Chondrocyte (in vitro differentiated cells): ENCODE measurements around the gene PBXIP1. TPM values are rescaled to one million over a fixed set of nuclear protein-coding genes. Genes with fewer than 3 reads are reported as not detected.
A peak's percentile ranks its signal among the peaks of the same experiment; 100 is the strongest.

Experiments
- DNase-seq: peaks from one replicate; pipeline ENCODE4 v3.0.0; 2021; ENCODE audit warnings: mixed read lengths, low spot score
- H3K27ac Mint-ChIP-seq: one replicate; pipeline ENCODE4 v1.8.0; 2021; ENCODE audit warnings: mild to moderate bottlenecking, moderate library complexity, mixed read lengths; ENCODE audit not compliant: unreplicated experiment
- H3K27me3 Mint-ChIP-seq: 2 replicates; pipeline ENCODE4 v1.8.0; 2021; ENCODE audit warnings: low read depth, mixed read lengths
- H3K36me3 Mint-ChIP-seq: 2 replicates; pipeline ENCODE4 v1.8.0; 2021; ENCODE audit warnings: low read depth, mixed read lengths
- H3K4me1 Mint-ChIP-seq: 2 replicates; pipeline ENCODE4 v1.8.0; 2021; ENCODE audit warnings: low read depth, mild to moderate bottlenecking, mixed read lengths
- H3K4me3 Mint-ChIP-seq: one replicate; pipeline ENCODE4 v1.8.0; 2021; ENCODE audit warnings: mild to moderate bottlenecking, moderate library complexity, mixed read lengths; ENCODE audit not compliant: unreplicated experiment
- H3K9me3 Mint-ChIP-seq: 2 replicates; pipeline ENCODE4 v1.8.0; 2021; ENCODE audit warnings: low read depth, mixed read lengths
- total RNA-seq: library from RNA; stranded (reverse); gene quantifications from 3 replicates; pipeline ENCODE4 v1.2.1, GENCODE V29; 2021
- TF ChIP-seq, protein P1 (sequence below): fragments of 200-600 bp; sonication (generic); IDR thresholded peaks from 2 replicates; pipeline ENCODE4 v1.5.0; 2021; ENCODE audit warnings: antibody characterized with exemption, mild to moderate bottlenecking, moderate library complexity

The PBXIP1 gene
- total RNA-seq, 1 donor from 2014 or later = 57.1 TPM

DNA sequence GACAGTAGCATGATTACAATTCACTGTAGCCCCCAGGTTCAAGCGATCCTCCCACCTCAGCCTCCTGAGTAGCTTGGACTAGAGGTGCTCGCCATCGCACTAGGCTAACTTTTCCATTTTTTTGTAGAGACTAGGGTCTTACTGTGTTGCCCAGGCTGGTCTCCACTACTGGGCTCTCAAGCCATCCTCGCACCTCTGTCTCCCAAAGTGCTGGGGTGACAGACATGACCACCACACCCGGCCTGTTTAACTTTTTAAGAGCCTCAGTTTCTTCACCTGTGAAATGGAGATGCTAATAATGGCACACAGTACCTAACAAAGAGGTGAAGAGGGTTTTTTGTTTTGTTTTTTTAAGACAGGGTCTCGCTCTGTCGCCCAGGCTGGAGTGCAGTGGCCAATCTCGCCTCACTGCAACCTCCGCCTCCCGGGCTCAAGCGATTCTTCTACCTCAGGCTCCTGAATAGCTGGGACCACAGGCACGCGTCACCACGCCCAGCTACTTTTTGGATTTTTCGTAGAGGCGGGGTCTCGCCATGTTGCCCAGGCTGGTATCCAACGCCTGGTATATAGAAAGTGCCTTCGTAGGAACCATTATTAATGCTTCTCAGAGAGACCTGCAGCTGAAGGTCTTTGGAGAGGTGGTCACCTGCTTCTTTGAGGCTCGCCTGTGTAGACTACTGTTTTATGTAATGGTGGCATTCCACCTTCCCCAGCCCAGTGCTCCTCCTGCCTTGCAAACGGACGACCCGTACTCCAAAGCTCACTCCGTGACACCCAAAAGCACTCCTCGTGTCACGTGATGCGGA lies 19.9 kb downstream of the PBXIP1 start:
- H3K4me1 Mint-ChIP-seq = peaks cover 34% of the 10 kb centered on the region
- DNase-seq = no peak
- H3K36me3 Mint-ChIP-seq = peaks cover 3% of the 10 kb centered on the region
- H3K27me3 Mint-ChIP-seq = no peaks in the 10 kb centered on the region
- TF ChIP-seq, protein P1, sequence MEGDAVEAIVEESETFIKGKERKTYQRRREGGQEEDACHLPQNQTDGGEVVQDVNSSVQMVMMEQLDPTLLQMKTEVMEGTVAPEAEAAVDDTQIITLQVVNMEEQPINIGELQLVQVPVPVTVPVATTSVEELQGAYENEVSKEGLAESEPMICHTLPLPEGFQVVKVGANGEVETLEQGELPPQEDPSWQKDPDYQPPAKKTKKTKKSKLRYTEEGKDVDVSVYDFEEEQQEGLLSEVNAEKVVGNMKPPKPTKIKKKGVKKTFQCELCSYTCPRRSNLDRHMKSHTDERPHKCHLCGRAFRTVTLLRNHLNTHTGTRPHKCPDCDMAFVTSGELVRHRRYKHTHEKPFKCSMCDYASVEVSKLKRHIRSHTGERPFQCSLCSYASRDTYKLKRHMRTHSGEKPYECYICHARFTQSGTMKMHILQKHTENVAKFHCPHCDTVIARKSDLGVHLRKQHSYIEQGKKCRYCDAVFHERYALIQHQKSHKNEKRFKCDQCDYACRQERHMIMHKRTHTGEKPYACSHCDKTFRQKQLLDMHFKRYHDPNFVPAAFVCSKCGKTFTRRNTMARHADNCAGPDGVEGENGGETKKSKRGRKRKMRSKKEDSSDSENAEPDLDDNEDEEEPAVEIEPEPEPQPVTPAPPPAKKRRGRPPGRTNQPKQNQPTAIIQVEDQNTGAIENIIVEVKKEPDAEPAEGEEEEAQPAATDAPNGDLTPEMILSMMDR = no peak
- H3K9me3 Mint-ChIP-seq = no peaks in the 10 kb centered on the region
- peak overlapping the region; percentile 98 for H3K27ac Mint-ChIP-seq
- H3K4me3 Mint-ChIP-seq = peak overlapping the region; percentile 93

DNA sequence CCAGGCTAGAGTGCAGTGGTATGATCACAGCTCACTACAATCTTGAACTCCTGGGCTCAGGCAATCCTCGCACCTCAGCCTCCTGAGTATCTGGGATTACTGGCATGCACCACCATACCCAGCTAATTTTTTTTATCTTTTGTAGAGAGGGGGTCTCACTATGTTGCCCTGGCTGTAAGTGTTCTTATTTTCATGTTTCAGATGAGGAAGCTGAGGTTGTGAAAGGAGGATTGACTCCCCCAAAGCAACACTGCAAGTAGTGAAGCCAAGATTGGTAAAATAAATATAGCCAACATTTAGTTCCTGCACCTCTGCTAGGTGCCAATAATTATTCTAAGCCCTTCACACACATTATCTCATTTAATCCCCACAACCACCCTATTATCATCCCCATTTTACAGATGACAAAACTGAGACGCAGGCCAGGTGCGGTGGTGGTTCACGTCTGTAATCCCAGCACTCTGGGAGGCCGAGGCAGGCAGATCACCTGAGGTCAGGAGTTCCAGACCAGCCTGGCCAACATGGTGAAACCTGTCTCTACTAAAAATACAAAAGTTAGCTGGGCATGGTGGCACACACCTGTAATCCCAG lies 21.4 kb downstream of the PBXIP1 start:
- Mint-ChIP-seq H3K27ac (no peak overlapping the region), H3K36me3 (peaks cover 8% of the 10 kb centered on the region), H3K9me3 (no peaks in the 10 kb centered on the region), H3K4me1 (peaks cover 31% of the 10 kb centered on the region), H3K27me3 (no peaks in the 10 kb centered on the region), H3K4me3 (no peak overlapping the region)
- TF ChIP-seq, protein P1 = no peak
- no peak for DNase-seq

DNA sequence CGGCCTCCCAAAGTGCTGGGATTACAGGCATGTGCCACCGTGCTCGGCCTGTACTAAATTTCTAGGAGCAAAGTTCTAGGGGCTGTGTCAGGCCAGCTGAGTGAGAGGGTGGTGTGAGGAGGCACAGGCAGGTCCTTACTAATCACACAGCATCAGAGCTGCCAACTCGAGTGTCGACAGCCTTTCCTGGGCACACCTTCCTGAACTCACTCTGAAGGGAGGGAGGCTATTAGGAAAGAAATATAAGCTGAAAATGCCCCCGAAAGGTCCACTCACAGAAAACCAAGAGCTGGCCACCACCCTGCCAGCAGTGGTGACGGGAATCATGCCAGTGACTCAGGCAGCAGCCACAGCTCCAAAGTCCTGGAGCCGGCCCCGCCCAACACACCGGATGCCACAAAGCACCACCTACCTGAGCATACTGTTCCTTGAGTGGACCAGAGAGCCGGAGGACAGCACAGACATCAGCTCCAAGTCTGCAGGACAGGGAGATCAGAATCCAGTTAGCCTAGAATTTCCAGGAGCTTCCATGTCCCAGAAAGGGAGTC lies 23.9 kb downstream of the PBXIP1 start:
- no peak overlapping the region for H3K4me3 Mint-ChIP-seq
- H3K9me3 Mint-ChIP-seq = no peaks in the 10 kb centered on the region
- peaks cover 18% of the 10 kb centered on the region for H3K36me3 Mint-ChIP-seq
- H3K4me1 Mint-ChIP-seq = peaks cover 13% of the 10 kb centered on the region
- DNase-seq = no peak
- TF ChIP-seq, protein P1 = no peak
- no peak overlapping the region for H3K27ac Mint-ChIP-seq
- H3K27me3 Mint-ChIP-seq = no peaks in the 10 kb centered on the region

DNA sequence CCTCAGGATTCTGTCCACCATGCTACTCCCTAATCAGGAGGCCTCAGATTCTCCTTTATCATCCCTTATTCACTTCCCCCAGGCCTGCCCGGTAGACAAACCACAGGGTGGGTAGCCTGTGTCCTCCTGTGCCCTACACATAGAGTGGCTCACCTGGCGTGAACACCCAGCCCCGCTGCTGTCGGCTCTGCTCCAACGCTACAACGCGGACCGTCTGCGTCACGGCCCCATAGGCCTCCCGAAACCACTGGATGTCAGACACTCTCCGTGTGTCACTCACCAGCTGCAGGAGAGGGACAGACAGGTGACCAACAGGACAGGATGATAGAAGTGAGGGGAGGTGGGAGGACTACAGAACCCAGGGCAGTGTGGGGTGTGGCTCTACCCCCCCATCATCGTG lies 29.7 kb downstream of the PBXIP1 start:
- TF ChIP-seq, protein P1 = no peak

DNA sequence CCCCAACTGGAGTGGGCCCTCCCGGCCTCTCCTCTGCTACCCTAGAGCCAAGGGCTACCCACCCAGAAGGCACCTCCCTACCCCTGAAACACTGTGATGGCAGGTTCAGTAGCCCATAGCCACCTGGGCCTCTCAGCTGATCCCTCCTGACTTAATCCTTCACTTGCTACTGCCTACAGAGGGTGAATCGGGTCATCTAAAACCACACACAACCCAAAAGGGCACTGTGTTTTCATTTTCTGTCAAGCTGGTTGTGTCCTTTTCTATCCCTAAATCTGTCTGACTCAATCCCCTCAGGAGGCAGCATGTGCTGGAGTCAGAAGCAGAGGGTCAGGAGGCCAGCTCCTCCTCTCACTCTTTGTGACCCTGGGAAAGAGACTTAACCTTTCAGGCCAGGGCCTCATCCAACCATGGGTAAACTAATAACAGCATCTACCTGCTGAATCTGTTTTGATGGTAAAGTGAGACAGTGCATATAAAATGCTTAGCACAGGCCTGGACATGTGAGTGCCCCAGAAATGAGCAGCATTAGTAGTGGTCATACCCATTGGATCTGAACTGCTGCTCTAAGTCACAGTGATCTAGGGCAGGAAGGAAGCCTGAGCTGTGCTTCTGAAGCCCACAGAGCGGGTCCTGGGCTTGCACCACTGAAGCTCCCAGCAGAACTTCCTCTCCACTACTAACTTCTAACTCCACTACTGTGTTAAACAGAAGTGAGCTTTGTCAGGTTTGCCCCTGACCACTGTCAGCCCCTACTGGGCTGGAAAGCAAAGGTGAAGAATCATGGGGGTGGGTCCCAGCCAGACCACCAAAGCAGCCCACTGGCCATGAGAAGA lies 30.3 kb downstream of the PBXIP1 start:
- no peak for DNase-seq
- peaks cover 34% of the 10 kb centered on the region for H3K36me3 Mint-ChIP-seq
- H3K27ac Mint-ChIP-seq = no peak overlapping the region
- no peaks in the 10 kb centered on the region for H3K27me3 Mint-ChIP-seq
- TF ChIP-seq, protein P1 = no peak
- H3K9me3 Mint-ChIP-seq = no peaks in the 10 kb centered on the region
- no peaks in the 10 kb centered on the region for H3K4me1 Mint-ChIP-seq
- H3K4me3 Mint-ChIP-seq = no peak overlapping the region

More for the DNA sequence above, 29.7 kb downstream of the PBXIP1 start:
- peaks cover 35% of the 10 kb centered on the region for H3K36me3 Mint-ChIP-seq
- no peak overlapping the region for H3K4me3 Mint-ChIP-seq
- no peaks in the 10 kb centered on the region for H3K9me3 Mint-ChIP-seq
- no peak for DNase-seq
- H3K27me3 Mint-ChIP-seq = no peaks in the 10 kb centered on the region
- no peaks in the 10 kb centered on the region for H3K4me1 Mint-ChIP-seq
- H3K27ac Mint-ChIP-seq = no peak overlapping the region
